HG03442 (cell line): ENCODE data around the gene TRERF1.
A peak's percentile ranks its signal among the peaks of the same experiment; 100 is the strongest.

Experiments
- ATAC-seq: cut with Tn5 transposase; IDR thresholded peaks from one replicate; pipeline ENCODE4 v1.9.1; 2021; ENCODE audit warnings: mild to moderate bottlenecking, moderate library complexity; ENCODE audit not compliant: unreplicated experiment

TRERF1 gene

GRCh38 chr6:42424906-42425474 lies 26.7 kb downstream of the TRERF1 start:
- no peak for ATAC-seq

GRCh38 chr6:42423244-42423643 lies 28.5 kb downstream of the TRERF1 start:
- no peak for ATAC-seq

GRCh38 chr6:42420741-42421140 lies 31.0 kb downstream of the TRERF1 start:
- no peak for ATAC-seq

- no peak for ATAC-seq
Measured at GRCh38 chr6:42419490-42420280, 32.0 kb downstream of the TRERF1 start.

GRCh38 chr6:42418724-42419123 lies 33.0 kb downstream of the TRERF1 start:
- ATAC-seq, result no peak

GRCh38 chr6:42417641-42418112 lies 34.0 kb downstream of the TRERF1 start:
- no peak for ATAC-seq

- ATAC-seq, result no peak
Measured at GRCh38 chr6:42411406-42411805, 40.3 kb downstream of the TRERF1 start.

GRCh38 chr6:42410861-42411260 lies 40.9 kb downstream of the TRERF1 start:
- ATAC-seq, result no peak

- no peak for ATAC-seq
Measured at GRCh38 chr6:42409581-42409980, 42.1 kb downstream of the TRERF1 start.

GRCh38 chr6:42407379-42407778 lies 44.3 kb downstream of the TRERF1 start:
- no peak for ATAC-seq

- no peak for ATAC-seq
Measured at GRCh38 chr6:42406306-42407280, 45.1 kb downstream of the TRERF1 start.

- no peak for ATAC-seq
Measured at GRCh38 chr6:42405021-42405420, 46.7 kb downstream of the TRERF1 start.

GRCh38 chr6:42404484-42404883 lies 47.2 kb downstream of the TRERF1 start:
- ATAC-seq, result no peak

- no peak for ATAC-seq
Measured at GRCh38 chr6:42403831-42404230, 47.9 kb downstream of the TRERF1 start.

- ATAC-seq, result no peak
Measured at GRCh38 chr6:42403421-42403820, 48.3 kb downstream of the TRERF1 start.

- peak; percentile 90 for ATAC-seq
Measured at GRCh38 chr6:42402184-42402583, 49.5 kb downstream of the TRERF1 start.

GRCh38 chr6:42401613-42401951 lies 50.1 kb downstream of the TRERF1 start:
- ATAC-seq, result no peak

GRCh38 chr6:42400886-42401612 lies 50.7 kb downstream of the TRERF1 start:
- no peak for ATAC-seq

GRCh38 chr6:42400061-42400760 lies 51.5 kb downstream of the TRERF1 start:
- ATAC-seq, result no peak

- ATAC-seq, result no peak
Measured at GRCh38 chr6:42396720-42397119, 55.0 kb downstream of the TRERF1 start.
